ENCODE data around the gene LINGO3.

Gene LINGO3

DNA sequence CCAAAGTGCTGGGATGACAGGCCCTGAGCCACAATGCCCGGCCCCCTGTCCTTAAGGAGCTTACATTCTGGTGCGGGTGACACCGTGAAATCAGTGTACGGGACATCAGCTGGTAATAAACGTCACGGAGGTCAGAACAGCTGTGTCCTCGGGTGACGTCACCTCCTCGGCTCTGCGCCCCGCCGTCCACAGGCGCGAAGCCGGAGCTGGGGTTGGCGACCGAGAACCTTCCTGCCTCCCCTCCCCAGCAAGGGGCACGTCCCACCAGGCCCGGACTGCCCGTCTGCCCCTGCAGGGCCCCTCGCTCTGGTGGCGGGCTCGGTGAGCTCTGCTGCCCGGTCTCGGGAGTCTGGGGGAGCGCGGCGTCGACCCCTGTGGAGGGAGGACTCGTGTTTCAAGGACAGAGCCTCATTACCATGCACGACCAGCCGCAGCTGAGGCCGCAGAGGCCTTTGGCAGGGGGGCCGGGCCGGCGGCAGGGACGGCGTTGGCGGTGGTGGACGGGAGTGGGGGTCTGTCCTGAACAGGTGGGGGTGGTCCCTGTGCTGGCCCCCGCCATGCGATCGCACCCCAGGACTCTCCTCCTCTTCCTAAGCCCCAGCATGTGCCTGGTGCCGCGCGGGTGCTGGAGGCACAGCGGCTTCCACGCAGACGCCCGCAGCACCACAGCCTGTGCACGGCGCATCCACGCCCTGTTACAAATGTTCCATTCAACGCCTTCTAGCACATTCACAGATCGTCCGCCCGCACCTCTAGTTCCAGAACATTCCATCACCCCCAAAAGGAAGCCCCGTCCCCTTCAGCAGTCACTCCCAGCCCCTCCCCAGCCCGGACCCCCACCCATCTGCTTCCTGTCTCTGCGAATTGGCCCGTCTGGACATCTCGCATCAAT lies 5.4 kb downstream of the LINGO3 start:
- Histone ChIP-seq H3K27me3 (ENCODE audit: insufficient read depth, low read depth, severe bottlenecking) (no peaks in the 10 kb centered on the region), H3K4me3 (ENCODE audit: low read depth, low read length) (no peak overlapping the region), H3K27ac (peak overlapping the region; percentile 42; the same call in 1 of the 2 replicates), H3K9me3 (ENCODE audit: severe bottlenecking) (peaks cover 7% of the 10 kb centered on the region), H3K36me3 (no peaks in the 10 kb centered on the region)
- DNase-seq: no peak
- TF ChIP-seq, protein P1, sequence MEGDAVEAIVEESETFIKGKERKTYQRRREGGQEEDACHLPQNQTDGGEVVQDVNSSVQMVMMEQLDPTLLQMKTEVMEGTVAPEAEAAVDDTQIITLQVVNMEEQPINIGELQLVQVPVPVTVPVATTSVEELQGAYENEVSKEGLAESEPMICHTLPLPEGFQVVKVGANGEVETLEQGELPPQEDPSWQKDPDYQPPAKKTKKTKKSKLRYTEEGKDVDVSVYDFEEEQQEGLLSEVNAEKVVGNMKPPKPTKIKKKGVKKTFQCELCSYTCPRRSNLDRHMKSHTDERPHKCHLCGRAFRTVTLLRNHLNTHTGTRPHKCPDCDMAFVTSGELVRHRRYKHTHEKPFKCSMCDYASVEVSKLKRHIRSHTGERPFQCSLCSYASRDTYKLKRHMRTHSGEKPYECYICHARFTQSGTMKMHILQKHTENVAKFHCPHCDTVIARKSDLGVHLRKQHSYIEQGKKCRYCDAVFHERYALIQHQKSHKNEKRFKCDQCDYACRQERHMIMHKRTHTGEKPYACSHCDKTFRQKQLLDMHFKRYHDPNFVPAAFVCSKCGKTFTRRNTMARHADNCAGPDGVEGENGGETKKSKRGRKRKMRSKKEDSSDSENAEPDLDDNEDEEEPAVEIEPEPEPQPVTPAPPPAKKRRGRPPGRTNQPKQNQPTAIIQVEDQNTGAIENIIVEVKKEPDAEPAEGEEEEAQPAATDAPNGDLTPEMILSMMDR (IDR thresholded peaks at IDR 0.05; ENCODE audit: low read depth, low read length): no peak

GRCh38 chr19:2300533-2300932 lies 7.4 kb downstream of the LINGO3 start:
- no peak for DNase-seq
- TF ChIP-seq, protein P1 (IDR thresholded peaks at IDR 0.05; ENCODE audit: low read depth, low read length): no peak
- peaks cover 7% of the 10 kb centered on the region for H3K9me3 ChIP-seq (ENCODE audit: severe bottlenecking)
- no peaks in the 10 kb centered on the region for H3K27me3 ChIP-seq (ENCODE audit: insufficient read depth, low read depth, severe bottlenecking)
- no peaks in the 10 kb centered on the region for H3K36me3 ChIP-seq
- H3K4me3 ChIP-seq (ENCODE audit: low read depth, low read length): no peak overlapping the region
- peak overlapping the region; percentile 58 for H3K27ac ChIP-seq

DNA sequence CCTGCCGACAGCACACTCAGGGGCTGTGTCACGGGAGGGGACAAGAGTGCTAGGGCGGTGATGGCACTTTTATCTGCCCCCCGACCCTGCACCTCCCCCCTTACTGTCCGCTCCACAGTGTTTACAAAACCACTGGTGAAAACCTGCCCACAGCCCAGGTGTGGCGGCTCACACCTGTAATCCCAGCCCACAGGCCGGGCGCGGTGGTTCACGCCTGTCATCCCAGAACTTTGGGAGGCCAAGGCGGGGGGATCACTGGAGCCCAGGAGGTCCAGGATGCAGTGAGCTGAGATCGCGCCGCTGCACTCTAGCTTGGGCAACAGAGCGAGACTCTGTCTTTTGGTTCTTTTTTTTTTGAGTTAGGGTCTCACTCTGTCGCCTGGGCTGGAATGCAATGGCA lies 11.8 kb downstream of the LINGO3 start:
- Histone ChIP-seq H3K4me3 (ENCODE audit: low read depth, low read length) (no peak overlapping the region), H3K9me3 (ENCODE audit: severe bottlenecking) (no peaks in the 10 kb centered on the region), H3K27ac (no peak overlapping the region), H3K27me3 (ENCODE audit: insufficient read depth, low read depth, severe bottlenecking) (no peaks in the 10 kb centered on the region), H3K36me3 (no peaks in the 10 kb centered on the region)
- DNase-seq: no peak
- TF ChIP-seq, protein P1 (IDR thresholded peaks at IDR 0.05; ENCODE audit: low read depth, low read length): no peak

- no peak overlapping the region for H3K4me3 ChIP-seq (ENCODE audit: low read depth, low read length)
- H3K27ac ChIP-seq: peak overlapping the region; percentile 19
- DNase-seq: peak; percentile 55
- peaks cover 8% of the 10 kb centered on the region for H3K27me3 ChIP-seq (ENCODE audit: insufficient read depth, low read depth, severe bottlenecking)
- H3K9me3 ChIP-seq (ENCODE audit: severe bottlenecking): no peaks in the 10 kb centered on the region
- TF ChIP-seq, protein P1 (IDR thresholded peaks at IDR 0.05; ENCODE audit: low read depth, low read length): no peak
- H3K36me3 ChIP-seq: no peaks in the 10 kb centered on the region
Measured at GRCh38 chr19:2294687-2295335, 13.1 kb downstream of the LINGO3 start.

- peak overlapping the region; percentile 35 for H3K4me3 ChIP-seq (ENCODE audit: low read depth, low read length)
- peak; percentile 65 for DNase-seq
- H3K9me3 ChIP-seq (ENCODE audit: severe bottlenecking): no peaks in the 10 kb centered on the region
- H3K36me3 ChIP-seq: no peaks in the 10 kb centered on the region
- peaks cover 9% of the 10 kb centered on the region for H3K27me3 ChIP-seq (ENCODE audit: insufficient read depth, low read depth, severe bottlenecking)
- H3K27ac ChIP-seq: no peak overlapping the region
- TF ChIP-seq, protein P1 (IDR thresholded peaks at IDR 0.05; ENCODE audit: low read depth, low read length): no peak
Measured at GRCh38 chr19:2291185-2291751, 16.7 kb downstream of the LINGO3 start.

All from WERI-Rb-1 (cell line).